Uterus (tissue), 2 donors: ENCODE data around the gene PMEPA1.

Source experiments
- POLR2A ChIP-seq, 2 donors: fragments of 450-650 bp; IDR thresholded peaks; one replicate each; pipeline ENCODE4 v1.6.1; 2016; ENCODE audit warnings: antibody characterized with exemption in 2 of 2, mild to moderate bottlenecking in 1 of 2, moderate library complexity in 1 of 2
- TF ChIP-seq, protein P1 (sequence below), 4 experiments: fragments of 200-600 bp in 2 of 4; fragments of 450-650 bp in 2 of 4; sonication (generic) in 2 of 4; IDR thresholded peaks; one replicate each; pipeline ENCODE4 v1.5.1; 2016 to 2019; ENCODE audit warnings: antibody characterized with exemption in 4 of 4, mild to moderate bottlenecking in 2 of 4, moderate library complexity in 1 of 4

DNA sequence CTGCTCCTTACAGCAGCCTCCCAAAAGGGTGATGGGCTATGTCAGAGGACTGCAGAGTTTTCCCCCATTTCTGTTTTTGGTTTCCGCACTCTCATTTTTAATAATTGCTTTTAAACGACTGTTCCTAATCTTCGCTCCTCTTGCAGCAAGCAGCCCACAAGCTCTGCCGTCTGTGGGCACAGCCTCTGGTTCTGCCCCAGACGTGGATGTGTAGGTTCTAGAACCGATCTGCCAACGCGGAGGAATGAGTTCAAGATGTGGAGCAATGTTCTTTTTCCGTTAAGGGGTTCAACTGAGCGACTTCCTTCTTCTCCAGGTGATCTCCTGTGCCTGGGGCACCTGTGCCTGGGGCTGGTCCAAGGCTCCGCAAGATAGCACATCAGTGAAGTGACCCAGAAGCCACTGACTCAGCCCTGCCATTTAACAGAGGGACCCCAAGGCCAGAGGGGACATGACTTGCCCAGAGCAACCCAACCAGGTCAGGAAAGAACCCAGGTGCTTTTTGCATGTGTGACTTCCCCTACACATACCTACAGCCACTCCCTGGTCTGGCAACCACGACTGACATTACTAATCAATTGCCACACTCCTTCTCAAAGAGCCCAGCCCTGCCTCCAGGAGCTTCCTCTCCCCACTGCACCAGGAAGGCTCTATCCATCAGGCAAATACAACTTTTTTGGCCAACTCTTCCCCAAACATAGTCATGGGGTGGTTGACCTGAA is 22.7 kb downstream of the PMEPA1 start:
- TF ChIP-seq, protein P1, sequence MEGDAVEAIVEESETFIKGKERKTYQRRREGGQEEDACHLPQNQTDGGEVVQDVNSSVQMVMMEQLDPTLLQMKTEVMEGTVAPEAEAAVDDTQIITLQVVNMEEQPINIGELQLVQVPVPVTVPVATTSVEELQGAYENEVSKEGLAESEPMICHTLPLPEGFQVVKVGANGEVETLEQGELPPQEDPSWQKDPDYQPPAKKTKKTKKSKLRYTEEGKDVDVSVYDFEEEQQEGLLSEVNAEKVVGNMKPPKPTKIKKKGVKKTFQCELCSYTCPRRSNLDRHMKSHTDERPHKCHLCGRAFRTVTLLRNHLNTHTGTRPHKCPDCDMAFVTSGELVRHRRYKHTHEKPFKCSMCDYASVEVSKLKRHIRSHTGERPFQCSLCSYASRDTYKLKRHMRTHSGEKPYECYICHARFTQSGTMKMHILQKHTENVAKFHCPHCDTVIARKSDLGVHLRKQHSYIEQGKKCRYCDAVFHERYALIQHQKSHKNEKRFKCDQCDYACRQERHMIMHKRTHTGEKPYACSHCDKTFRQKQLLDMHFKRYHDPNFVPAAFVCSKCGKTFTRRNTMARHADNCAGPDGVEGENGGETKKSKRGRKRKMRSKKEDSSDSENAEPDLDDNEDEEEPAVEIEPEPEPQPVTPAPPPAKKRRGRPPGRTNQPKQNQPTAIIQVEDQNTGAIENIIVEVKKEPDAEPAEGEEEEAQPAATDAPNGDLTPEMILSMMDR (IDR thresholded peaks at IDR 0.05), result no peak
- no peak for TF ChIP-seq POLR2A (IDR thresholded peaks at IDR 0.05)
